RKO (cell line): ENCODE data around the gene HIVEP3.
A peak's percentile ranks its signal among the peaks of the same experiment; 100 is the strongest.

Source experiments
- DNase-seq: peaks from one replicate; pipeline ENCODE4 v3.0.0-alpha.2; 2016; ENCODE audit warnings: low spot score

HIVEP3 gene

GRCh38 chr1:41784531-41785274 is 134.0 kb downstream of the HIVEP3 start:
- DNase-seq, result no peak

DNA sequence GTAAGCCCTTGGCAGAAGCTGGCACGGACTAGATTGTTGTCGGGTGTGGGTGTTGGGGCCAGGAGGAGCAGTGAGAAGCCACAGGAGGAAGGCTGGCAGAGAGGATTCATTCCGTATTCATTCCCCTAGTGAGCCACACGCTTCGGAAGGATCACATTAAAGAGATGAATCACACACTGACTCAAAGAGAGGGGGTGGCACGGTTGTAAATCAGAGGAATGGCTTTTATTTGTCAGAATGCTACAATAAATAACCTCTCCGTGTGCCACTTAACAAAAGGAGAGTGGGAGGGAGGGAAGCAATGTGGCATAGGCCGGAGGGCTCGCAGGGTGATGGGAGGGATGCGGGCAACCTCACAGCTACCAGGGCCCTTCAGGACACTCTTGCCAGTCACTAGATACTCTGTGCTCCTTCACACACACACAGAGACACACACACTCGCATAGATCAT is 135.5 kb downstream of the HIVEP3 start:
- peak; percentile 93 for DNase-seq

GRCh38 chr1:41780916-41781315 is 137.8 kb downstream of the HIVEP3 start:
- no peak for DNase-seq

DNA sequence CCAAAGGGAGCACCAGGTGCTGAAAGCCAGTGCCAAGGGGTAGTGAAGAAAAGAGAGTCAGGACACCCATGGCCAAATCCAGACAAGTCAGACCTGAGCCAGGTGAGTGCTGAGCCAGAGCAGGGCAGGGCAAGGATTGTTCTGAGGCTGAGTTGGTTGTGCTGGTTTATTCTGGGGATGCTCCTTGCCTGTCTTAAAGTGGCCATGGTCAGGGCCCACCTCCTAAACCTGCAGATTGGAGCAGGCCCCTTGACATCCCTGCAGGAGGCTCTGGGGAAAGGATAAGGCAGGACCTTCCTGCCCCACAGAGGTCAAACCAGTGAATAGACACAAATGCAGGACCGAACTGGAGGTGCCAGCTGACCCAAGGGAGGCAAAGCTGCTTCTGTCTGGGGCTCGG is 138.4 kb downstream of the HIVEP3 start:
- no peak for DNase-seq

DNA sequence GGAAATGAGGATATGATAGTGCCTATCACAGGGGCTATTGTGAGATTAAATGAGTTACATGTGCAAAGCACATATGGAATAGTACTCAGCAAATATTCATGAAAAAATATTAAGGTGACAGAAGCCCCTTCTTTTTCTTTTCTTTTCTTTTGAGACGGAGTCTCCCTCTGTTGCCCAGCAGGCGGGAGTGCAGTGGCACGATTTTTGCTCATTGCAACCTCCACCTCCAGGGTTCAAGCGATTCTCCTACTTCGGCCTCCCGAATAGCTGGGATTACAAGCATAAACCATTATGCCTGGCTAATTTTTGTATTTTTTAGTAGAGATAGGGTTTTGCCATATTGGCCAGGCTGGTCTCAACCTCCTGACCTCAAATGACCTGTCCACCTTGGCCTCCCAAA is 139.4 kb downstream of the HIVEP3 start:
- DNase-seq, result no peak

DNA sequence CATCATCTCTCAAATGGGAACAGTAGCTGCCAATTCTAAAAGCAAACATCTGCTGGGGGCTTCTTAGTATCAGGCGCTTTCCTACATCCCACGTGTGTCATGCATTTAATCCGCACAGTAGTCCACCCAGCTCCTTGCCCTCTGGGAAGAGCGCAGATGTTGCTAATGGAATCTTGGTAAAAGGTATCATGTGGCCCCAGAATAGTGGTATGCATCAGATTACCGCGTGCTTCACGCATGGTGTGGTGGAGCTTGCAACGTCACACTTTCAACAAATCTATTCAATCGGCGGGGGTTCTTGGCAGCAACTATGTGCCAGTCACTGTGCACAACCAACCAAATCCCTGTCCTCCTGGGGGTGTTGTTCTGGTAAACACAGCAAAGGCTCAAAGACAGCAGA is 141.0 kb downstream of the HIVEP3 start:
- no peak for DNase-seq

- DNase-seq, result no peak
These were observed 141.8 kb downstream of the HIVEP3 start for GRCh38 chr1:41776891-41777441.

- DNase-seq, result no peak
These were observed 142.7 kb downstream of the HIVEP3 start for GRCh38 chr1:41775956-41776585.

DNA sequence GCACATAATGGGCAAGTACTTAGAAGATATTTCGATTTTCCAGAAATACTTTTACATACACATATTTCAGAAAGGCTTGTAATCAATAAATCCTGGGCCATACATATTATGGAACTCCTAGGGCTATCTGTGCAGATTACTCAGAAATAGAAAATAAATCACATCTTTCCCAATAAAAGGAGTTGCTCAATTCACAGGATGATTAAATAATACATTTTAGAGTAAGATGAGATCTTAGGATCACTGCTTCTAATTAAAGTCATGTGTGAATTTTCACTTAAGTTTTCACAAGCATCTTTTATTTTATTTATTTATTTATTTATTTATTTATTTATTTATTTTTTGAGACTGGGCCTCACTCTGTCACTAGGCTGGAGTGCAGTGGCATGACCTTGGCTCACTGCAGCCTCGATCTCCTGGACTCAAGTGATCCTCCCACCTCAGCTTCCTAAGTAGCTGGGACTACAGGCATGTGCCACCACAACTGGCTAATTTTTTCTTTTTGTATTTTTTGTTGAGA is 144.2 kb downstream of the HIVEP3 start:
- DNase-seq, result no peak

DNA sequence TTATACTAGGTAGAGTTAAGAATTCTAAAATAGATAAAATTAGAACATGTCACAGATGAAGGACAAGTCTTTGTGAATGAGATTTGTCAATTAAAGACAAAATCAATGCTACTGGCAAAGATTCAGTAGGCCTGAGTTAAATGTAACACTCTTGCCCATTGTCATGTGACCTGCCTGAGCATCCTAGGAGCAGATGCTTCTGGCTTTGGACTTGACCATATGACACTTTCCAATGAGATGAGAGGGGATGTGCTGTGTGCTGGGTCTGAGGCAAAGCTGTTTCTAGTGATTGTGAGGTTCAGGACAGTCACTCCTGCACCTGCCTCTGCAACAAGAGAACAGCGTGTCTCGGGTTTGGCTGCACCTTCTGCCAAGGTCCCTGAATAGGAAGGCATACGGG is 144.9 kb downstream of the HIVEP3 start:
- no peak for DNase-seq

GRCh38 chr1:41773144-41773591 is 145.6 kb downstream of the HIVEP3 start:
- DNase-seq, result no peak

DNA sequence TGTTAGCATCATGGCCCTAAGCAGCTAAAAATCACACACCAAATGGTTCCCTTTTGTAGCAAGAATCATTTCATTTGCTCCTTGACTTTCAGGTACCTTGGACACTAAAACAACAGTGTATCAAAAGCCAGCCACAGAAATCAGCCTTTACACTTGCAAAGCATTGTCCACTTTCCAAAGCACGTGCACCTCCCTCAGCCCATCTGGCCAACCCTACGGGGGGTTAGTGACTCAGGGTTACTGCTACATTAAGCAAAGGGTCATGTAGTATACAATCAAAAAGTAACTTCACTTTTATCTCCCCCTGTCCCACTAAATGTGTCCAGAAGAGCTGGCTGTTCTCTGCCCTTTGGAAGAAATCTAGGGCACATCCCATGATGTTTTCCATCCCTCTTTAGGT is 149.7 kb downstream of the HIVEP3 start:
- no peak for DNase-seq

DNA sequence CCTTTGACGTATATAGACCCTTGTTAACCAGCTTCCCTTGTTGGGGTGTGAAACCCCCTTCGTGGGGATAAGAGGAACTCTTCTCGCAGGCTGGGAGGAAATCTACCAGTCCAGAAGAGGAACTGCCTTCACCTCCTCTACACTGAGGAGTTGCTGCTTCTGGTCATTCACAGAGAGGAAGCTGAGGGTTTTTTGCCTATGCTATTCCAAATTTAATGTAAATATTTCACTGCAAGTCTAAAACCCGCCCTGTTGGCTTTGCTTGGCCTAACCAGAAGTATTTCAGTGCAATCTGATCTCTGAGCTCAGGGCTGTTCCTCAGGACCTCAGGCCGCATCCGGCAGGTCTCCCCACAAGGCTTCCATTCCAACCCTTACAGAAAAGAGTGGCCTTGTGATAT is 150.1 kb downstream of the HIVEP3 start:
- DNase-seq, result no peak

DNA sequence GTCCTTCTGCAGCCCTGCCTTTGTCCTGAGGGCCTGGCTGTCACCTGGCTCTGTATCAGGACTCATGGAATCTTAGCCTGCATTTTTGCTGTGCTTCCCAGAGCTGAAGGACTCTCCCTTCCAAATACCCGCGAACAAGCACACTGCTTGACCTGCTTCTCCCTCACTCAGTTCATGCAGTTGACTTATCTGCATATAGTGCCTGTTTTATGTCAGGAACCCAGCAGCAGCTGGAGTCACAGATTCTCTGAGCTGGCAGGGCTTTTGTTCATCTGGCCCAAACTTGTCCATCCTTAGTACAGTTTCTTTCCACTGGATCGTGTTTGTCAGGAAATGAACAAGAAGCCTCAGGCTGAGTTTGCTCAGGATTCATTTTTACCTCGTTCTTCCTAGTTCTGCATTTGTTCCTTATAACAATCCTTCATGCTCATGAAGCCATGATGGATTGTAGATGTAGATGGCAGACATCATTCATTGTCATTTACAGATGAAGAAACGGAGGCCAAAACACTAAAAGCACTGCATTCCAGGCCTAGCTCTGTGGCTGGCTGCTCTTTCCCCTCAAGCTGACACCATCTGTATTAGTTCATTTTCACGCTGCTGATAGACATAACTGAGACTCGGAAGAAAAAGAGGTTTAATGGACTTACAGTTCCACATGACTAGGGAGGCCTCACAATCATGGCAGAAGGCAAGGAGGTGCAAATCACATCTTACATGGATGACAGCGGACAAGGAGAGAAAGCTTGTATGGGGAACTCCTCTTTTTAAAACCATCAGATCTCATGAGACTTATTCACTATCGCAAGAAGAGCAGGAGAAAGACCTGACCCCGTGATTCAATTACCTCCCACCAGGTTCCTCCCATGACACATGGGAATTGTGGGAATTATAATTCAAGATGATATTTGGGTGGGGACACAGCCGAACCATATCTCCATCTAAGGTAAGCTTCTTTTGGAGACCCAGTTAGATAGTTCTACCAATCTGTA is 150.9 kb downstream of the HIVEP3 start:
- DNase-seq, result no peak

- no peak for DNase-seq
These were observed 152.2 kb downstream of the HIVEP3 start for GRCh38 chr1:41766546-41766945.

GRCh38 chr1:41766041-41766440 is 152.7 kb downstream of the HIVEP3 start:
- no peak for DNase-seq

DNA sequence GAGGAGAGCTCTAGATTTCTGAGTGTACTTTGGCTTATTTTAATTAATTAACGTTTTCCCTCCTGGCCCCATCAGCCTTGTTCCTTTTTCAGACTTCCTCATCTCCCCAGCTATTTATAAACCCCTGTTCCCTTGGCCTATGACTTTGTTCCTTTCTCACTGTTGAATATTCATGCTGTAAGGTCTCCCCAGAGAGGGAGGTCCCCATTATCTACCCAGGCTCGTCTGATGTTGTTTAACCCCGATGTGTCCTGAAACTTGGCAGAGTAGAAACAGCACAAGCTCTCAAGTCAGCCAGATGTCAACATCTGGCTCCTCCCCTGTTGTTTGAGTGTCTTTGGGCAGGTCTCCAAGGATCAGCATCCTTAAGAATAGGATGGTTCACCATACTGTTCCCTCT is 153.6 kb downstream of the HIVEP3 start:
- no peak for DNase-seq

- no peak for DNase-seq
These were observed 154.1 kb downstream of the HIVEP3 start for GRCh38 chr1:41764656-41765055.

DNA sequence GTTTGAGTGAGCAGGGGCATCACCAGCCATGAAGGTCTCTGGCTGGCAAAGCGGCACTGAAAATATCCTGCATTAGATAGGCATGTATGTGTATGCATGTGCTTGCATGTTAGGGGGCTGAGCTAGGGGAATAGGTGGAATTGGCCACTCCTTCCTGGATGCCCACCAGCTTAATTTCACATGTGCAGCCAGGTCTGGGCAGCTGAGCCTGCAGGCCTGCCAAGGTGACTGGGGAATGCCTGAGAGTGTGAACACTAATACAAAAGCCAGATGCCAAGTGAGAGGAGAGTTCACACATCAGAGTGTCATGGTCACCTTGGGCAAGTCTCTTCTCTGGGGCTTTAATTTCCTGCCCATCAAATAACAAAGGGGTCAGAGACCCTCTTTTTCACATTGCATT is 155.9 kb downstream of the HIVEP3 start:
- no peak for DNase-seq

DNA sequence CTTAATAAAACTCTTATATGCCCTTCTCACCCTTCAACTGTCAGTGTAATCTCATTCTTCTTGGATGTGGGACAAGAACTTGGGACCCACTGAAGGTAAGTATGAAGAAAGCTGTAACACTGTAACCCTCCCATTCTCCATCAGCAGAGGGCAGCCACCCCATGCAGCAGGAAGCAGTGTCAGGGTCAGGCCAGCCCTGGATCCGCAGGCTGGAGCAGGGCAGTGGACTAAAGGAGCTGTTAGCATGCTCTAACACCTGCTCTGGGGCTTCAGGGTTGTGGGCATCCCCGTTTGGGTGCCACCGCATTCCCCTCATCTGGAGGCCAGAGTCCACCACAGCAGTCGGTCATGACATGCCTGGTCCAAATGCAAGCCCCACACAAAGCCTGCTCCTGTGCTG is 156.5 kb downstream of the HIVEP3 start:
- DNase-seq, result no peak

GRCh38 chr1:41758904-41759548 is 159.7 kb downstream of the HIVEP3 start:
- DNase-seq, result peak; percentile 6
